ENCODE measurements around the gene PACSIN2. TPM values are rescaled to one million over a fixed set of nuclear protein-coding genes. Genes with fewer than 3 reads are reported as not detected.
A peak's percentile ranks its signal among the peaks of the same experiment; 100 is the strongest.

Gene PACSIN2
- total RNA-seq, 1 donor from 2014 or later = 95.5 TPM

- DNase-seq (ENCODE audit: low spot score in 2 of 2) = no peak
- Histone ChIP-seq H3K4me3 (no peak overlapping the region), H3K36me3 (peaks cover 0 to 28% of the 10 kb centered on the region in 2 donors), H3K27ac (no peak overlapping the region), H3K4me1 (peaks cover 0 to 16% of the 10 kb centered on the region in 2 donors), H3K27me3 (no peaks in the 10 kb centered on the region), H3K9me3 (no peaks in the 10 kb centered on the region)
- no peak for TF ChIP-seq CTCF (IDR thresholded peaks at IDR 0.05)
- intact Hi-C loops (cut with DNase I) = no loop called here
Measured at GRCh38 chr22:42967933-42968332, 47.0 kb downstream of the PACSIN2 start.

- Histone ChIP-seq H3K4me3 (no peak overlapping the region), H3K27me3 (no peaks in the 10 kb centered on the region), H3K27ac (peak overlapping the region in 1 of 2 donors; percentile 11), H3K36me3 (peaks cover 0 to 28% of the 10 kb centered on the region in 2 donors), H3K9me3 (no peaks in the 10 kb centered on the region), H3K4me1 (peaks cover 0 to 19% of the 10 kb centered on the region in 2 donors)
- DNase-seq (ENCODE audit: low spot score in 2 of 2) = no peak
- intact Hi-C loops (cut with DNase I) = no loop called here
- no peak for TF ChIP-seq CTCF (IDR thresholded peaks at IDR 0.05)
Measured at GRCh38 chr22:42967005-42967404, 47.9 kb downstream of the PACSIN2 start.

- Histone ChIP-seq H3K4me3 (no peak overlapping the region), H3K27ac (no peak overlapping the region), H3K4me1 (peaks cover 0 to 24% of the 10 kb centered on the region in 2 donors), H3K27me3 (no peaks in the 10 kb centered on the region), H3K36me3 (peaks cover 0 to 28% of the 10 kb centered on the region in 2 donors), H3K9me3 (no peaks in the 10 kb centered on the region)
- intact Hi-C loops (cut with DNase I) = no loop called here
- no peak for TF ChIP-seq CTCF (IDR thresholded peaks at IDR 0.05)
- no peak for DNase-seq (ENCODE audit: low spot score in 2 of 2)
Measured at GRCh38 chr22:42966497-42966896, 48.5 kb downstream of the PACSIN2 start.

- no peak for DNase-seq (ENCODE audit: low spot score in 2 of 2)
- Histone ChIP-seq H3K4me1 (peaks cover 5 to 32% of the 10 kb centered on the region in 2 donors), H3K27ac (no peak overlapping the region), H3K27me3 (no peaks in the 10 kb centered on the region), H3K9me3 (no peaks in the 10 kb centered on the region), H3K36me3 (peaks cover 0 to 28% of the 10 kb centered on the region in 2 donors), H3K4me3 (no peak overlapping the region)
- TF ChIP-seq CTCF (IDR thresholded peaks at IDR 0.05) = no peak
- intact Hi-C loops (cut with DNase I) = no loop called here
Measured at GRCh38 chr22:42964994-42965699, 49.8 kb downstream of the PACSIN2 start.

GRCh38 chr22:42963231-42963595 is 51.7 kb downstream of the PACSIN2 start:
- Histone ChIP-seq H3K36me3 (peaks cover 0 to 22% of the 10 kb centered on the region in 2 donors), H3K27ac (peak overlapping the region; percentile 27 to 57), H3K9me3 (no peaks in the 10 kb centered on the region), H3K4me1 (peaks cover 9 to 40% of the 10 kb centered on the region in 2 donors), H3K4me3 (no peak overlapping the region), H3K27me3 (no peaks in the 10 kb centered on the region)
- TF ChIP-seq CTCF (IDR thresholded peaks at IDR 0.05) = no peak
- intact Hi-C loops (cut with DNase I) = no loop called here
- no peak for DNase-seq (ENCODE audit: low spot score in 2 of 2)

Measured in ascending aorta (tissue), 2 donors.